ENCODE data around the gene CCR2. TPM values are rescaled to one million over a fixed set of nuclear protein-coding genes. Genes with fewer than 3 reads are reported as not detected.

CCR2 gene
- total and polyA plus RNA-seq, 2 donors from 2014 or later: 0.62 to 8.1 TPM

GRCh38 chr3:46360907-46361306, 7.0 kb downstream of the CCR2 start:
- H3K9me3 ChIP-seq (ENCODE audit: control insufficient read depth in 2 of 3, insufficient read depth in 1 of 3, low read length in 3 of 3): no peaks in the 10 kb centered on the region
- no peaks in the 10 kb centered on the region for H3K4me1 ChIP-seq (ENCODE audit: control insufficient read depth in 2 of 3, insufficient read depth in 2 of 3, low read depth in 1 of 3, low read length in 3 of 3)
- no peak for DNase-seq
- no peak overlapping the region for H3K9ac ChIP-seq (ENCODE audit: low read length in 3 of 3)
- H3K4me3 ChIP-seq (ENCODE audit: low read length in 3 of 3): no peak overlapping the region
- no peak for FAIRE-seq
- intact Hi-C loops (cut with DNase I): no loop called here
- H3K36me3 ChIP-seq (ENCODE audit: control insufficient read depth in 2 of 3, insufficient read depth in 3 of 3, low read length in 3 of 3): no peaks in the 10 kb centered on the region
- TF ChIP-seq CTCF (IDR thresholded peaks at IDR 0.05; ENCODE audit: borderline replicate concordance, extremely low read depth, insufficient read depth): no peak
- H3K27ac ChIP-seq (ENCODE audit: low read depth in 2 of 2, low read length in 2 of 2): no peak overlapping the region
- no peaks in the 10 kb centered on the region for H3K27me3 ChIP-seq (ENCODE audit: control insufficient read depth, insufficient read depth, low read length)

DNA sequence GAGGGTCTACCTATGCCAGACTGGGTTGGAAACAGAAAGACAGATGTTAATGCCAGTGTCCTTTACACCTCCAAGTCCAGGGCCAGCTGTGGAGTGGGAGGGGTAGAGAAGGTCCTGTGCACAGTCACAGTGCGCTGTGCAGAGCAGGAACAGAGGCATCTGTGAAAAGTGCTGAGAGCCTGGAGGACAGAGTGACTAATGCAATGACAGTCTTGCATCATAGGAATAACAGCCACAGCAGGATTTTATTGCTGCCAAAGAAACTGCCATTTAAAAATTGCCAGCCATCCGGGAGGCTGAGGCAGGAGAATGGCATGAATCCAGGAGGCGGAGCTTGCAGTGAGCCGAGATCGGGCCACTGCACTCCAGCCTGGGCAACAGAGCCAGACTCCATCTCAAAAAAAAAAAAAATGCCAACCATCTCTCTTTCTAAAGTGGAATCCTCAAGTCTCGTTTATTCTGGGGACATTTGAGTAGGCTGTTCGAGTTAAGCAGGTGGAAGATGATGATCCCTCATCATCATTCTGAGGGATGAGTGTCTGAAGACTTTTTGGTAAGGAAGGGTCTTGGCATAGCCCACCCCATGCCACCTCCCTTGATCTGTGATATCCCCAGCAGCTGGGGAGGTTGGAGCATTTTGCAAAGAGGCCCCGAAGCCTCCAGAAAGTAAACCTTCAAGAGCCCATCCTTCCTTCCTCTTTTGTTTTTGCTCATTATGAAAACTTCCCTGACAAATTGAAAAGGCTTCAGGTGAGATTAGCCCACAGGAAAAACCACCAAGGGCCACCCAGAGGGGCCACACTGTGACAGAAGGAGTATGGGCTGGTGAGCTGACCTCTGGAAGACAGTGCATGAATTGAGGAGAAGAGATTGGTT, 7.7 kb downstream of the CCR2 start:
- H3K4me1 ChIP-seq (ENCODE audit: control insufficient read depth in 2 of 3, insufficient read depth in 2 of 3, low read depth in 1 of 3, low read length in 3 of 3): no peaks in the 10 kb centered on the region
- no peaks in the 10 kb centered on the region for H3K9me3 ChIP-seq (ENCODE audit: control insufficient read depth in 2 of 3, insufficient read depth in 1 of 3, low read length in 3 of 3)
- no peak for FAIRE-seq
- H3K27me3 ChIP-seq (ENCODE audit: control insufficient read depth, insufficient read depth, low read length): no peaks in the 10 kb centered on the region
- H3K27ac ChIP-seq (ENCODE audit: low read depth in 2 of 2, low read length in 2 of 2): no peak overlapping the region
- no peaks in the 10 kb centered on the region for H3K36me3 ChIP-seq (ENCODE audit: control insufficient read depth in 2 of 3, insufficient read depth in 3 of 3, low read length in 3 of 3)
- no peak overlapping the region for H3K9ac ChIP-seq (ENCODE audit: low read length in 3 of 3)
- TF ChIP-seq CTCF (IDR thresholded peaks at IDR 0.05; ENCODE audit: borderline replicate concordance, extremely low read depth, insufficient read depth): no peak
- intact Hi-C loops (cut with DNase I): no loop called here
- DNase-seq: no peak
- H3K4me3 ChIP-seq (ENCODE audit: low read length in 3 of 3): no peak overlapping the region

DNA sequence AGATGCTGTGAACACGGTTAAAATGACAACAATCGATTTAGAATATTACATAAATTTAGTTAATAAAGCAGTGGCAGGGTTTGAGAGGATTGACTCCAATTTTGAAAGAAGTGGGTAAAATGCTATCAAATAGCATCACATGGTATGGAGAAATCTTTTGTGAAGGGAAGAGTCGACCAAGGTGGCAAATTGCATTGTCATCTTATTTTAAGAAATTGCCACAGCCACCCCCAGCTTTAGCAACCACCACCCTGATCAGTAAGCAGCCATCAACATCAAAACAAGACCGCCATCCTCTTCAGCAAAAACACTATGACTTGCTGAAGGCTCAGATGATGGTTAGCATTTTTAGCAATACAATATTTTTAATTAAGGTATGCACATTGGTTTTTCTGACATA, 11.1 kb downstream of the CCR2 start:
- H3K4me3 ChIP-seq (ENCODE audit: low read length in 3 of 3): no peak overlapping the region
- H3K9ac ChIP-seq (ENCODE audit: low read length in 3 of 3): no peak overlapping the region
- H3K4me1 ChIP-seq (ENCODE audit: control insufficient read depth in 2 of 3, insufficient read depth in 2 of 3, low read depth in 1 of 3, low read length in 3 of 3): no peaks in the 10 kb centered on the region
- FAIRE-seq (no peak), DNase-seq (no peak)
- intact Hi-C loops (cut with DNase I): no loop called here
- no peak for TF ChIP-seq CTCF (IDR thresholded peaks at IDR 0.05; ENCODE audit: borderline replicate concordance, extremely low read depth, insufficient read depth)
- no peak overlapping the region for H3K27ac ChIP-seq (ENCODE audit: low read depth in 2 of 2, low read length in 2 of 2)
- no peaks in the 10 kb centered on the region for H3K9me3 ChIP-seq (ENCODE audit: control insufficient read depth in 2 of 3, insufficient read depth in 1 of 3, low read length in 3 of 3)
- no peaks in the 10 kb centered on the region for H3K27me3 ChIP-seq (ENCODE audit: control insufficient read depth, insufficient read depth, low read length)
- no peaks in the 10 kb centered on the region for H3K36me3 ChIP-seq (ENCODE audit: control insufficient read depth in 2 of 3, insufficient read depth in 3 of 3, low read length in 3 of 3)
